Measurements from ENCODE around the gene HAGH.

Gene HAGH

DNA sequence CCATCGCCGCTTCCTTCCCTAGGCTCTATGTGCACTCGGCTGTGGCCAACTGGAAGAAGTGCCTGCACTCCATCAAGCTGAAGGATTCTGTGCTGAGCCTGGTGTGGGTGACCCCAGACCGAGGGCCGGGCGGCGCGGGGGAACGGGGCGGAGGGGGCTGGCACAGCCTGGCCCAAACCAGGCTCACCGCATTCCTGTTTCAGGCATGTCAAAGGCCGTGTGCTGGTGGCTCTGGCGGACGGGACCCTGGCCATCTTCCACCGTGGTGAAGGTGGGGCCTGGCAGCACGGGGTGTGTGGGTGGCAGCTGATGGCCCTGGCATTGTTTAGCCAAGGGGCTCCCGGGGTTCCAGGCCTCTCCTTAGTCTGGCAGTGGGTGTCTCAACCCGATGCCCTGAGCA lies 59.9 kb downstream of the HAGH start:
- DNase-seq (ENCODE audit: low read depth) = no peak
- TF ChIP-seq, protein P1, sequence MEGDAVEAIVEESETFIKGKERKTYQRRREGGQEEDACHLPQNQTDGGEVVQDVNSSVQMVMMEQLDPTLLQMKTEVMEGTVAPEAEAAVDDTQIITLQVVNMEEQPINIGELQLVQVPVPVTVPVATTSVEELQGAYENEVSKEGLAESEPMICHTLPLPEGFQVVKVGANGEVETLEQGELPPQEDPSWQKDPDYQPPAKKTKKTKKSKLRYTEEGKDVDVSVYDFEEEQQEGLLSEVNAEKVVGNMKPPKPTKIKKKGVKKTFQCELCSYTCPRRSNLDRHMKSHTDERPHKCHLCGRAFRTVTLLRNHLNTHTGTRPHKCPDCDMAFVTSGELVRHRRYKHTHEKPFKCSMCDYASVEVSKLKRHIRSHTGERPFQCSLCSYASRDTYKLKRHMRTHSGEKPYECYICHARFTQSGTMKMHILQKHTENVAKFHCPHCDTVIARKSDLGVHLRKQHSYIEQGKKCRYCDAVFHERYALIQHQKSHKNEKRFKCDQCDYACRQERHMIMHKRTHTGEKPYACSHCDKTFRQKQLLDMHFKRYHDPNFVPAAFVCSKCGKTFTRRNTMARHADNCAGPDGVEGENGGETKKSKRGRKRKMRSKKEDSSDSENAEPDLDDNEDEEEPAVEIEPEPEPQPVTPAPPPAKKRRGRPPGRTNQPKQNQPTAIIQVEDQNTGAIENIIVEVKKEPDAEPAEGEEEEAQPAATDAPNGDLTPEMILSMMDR (IDR thresholded peaks at IDR 0.05; ENCODE audit: low read depth, low read length, missing control alignments) = no peak
- no peak overlapping the region for H3K4me3 ChIP-seq (ENCODE audit: low read depth, low read length)

DNA sequence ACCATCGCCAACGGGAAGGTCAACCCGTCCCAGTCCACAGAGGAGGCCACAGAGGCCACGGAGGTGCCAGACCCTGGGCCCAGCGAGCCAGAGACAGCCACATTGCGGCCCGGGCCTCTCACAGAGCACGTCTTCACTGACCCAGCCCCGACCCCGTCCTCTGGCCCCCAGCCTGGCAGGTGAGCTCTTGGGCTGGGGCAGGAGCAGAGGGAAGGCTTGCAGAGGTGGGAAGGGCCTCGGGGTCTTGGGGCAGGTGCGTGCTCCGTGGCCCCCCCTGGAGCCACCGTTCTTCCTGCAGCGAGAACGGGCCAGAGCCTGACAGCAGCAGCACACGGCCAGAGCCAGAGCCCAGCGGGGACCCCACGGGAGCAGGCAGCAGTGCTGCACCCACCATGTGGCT lies 60.4 kb downstream of the HAGH start:
- TF ChIP-seq, protein P1 (IDR thresholded peaks at IDR 0.05; ENCODE audit: low read depth, low read length, missing control alignments) = no peak
- H3K4me3 ChIP-seq (ENCODE audit: low read depth, low read length) = no peak overlapping the region
- no peak for DNase-seq (ENCODE audit: low read depth)

DNA sequence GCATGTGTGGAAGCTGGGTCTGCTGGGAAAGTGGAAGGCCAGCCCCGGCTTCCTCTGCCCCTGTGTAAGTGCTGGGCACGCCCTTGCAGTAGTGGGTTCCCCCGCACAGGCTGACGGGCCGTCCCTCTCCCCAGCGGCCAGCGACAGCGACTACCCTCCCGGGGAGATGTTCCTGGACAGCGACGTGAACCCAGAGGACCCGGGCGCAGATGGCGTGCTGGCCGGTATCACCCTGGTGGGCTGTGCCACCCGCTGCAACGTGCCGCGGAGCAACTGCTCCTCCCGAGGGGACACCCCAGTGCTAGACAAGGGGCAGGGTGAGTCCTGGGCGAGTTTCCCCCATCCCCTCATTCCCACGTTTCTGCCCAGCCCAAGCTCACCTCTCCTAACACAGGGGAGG lies 60.8 kb downstream of the HAGH start:
- no peak overlapping the region for H3K4me3 ChIP-seq (ENCODE audit: low read depth, low read length)
- DNase-seq (ENCODE audit: low read depth) = no peak
- TF ChIP-seq, protein P1 (IDR thresholded peaks at IDR 0.05; ENCODE audit: low read depth, low read length, missing control alignments) = no peak

DNA sequence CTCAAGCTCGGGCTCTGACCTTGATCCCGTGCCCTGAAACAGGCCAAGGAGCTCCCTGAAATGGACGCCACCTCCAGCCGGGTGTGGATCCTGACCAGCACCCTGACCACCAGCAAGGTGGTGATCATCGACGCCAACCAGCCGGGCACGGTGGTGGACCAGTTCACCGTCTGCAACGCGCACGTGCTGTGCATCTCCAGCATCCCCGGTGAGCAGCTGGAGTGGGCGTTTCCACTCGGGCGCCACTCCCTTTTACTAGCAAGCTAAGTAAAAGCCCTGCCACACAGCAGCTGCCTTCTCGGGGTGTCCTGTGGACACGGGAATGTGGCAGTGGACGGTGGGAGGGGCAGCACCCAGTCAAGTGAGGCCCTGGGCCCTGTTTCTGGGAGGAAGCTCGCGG lies 61.7 kb downstream of the HAGH start:
- TF ChIP-seq, protein P1 (IDR thresholded peaks at IDR 0.05; ENCODE audit: low read depth, low read length, missing control alignments) = no peak
- DNase-seq (ENCODE audit: low read depth) = no peak
- no peak overlapping the region for H3K4me3 ChIP-seq (ENCODE audit: low read depth, low read length)

DNA sequence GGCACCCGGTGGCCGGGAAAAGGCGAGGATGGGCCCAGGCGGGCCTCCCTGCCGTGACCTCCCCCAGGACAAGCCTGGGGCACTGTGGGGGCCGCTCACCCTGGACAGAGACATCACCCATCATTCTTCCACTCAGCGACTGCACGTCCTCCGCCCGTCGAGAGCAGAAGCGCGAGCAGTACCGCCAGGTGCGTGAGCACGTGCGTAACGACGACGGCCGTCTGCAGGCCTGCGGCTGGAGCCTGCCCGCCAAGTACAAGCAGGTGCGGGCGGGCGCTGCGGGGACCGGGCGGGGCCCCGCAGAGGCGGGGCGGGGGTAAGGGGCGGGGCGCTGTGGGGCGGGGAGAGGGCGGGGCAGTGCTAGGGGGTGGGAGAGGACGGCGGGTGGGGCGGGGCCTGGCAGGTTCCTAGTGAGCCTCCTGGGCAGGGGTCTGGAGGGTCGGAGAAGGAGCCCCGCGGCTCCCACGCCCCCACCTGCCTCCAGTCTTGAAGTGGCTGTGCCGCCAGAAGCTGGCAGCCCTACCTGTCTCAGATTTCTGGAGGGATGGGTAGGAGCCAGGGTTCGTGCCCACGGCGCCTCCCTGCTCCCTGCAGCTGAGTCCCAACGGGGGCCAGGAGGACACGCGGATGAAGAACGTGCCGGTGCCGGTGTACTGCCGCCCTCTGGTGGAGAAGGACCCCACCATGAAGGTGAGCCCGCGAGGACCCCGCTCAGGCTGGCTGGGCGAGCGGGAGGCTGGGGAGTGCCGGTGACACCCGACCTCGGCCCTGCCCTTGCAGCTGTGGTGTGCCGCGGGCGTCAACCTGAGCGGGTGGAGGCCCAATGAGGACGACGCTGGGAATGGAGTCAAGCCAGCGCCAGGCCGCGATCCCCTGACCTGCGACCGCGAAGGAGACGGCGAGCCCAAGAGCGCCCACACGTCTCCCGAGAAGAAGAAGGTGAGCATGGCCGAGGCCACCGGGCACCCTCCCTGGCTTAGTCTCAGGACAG lies 62.8 kb downstream of the HAGH start:
- no peak overlapping the region for H3K4me3 ChIP-seq (ENCODE audit: low read depth, low read length)
- no peak for DNase-seq (ENCODE audit: low read depth)
- TF ChIP-seq, protein P1 (IDR thresholded peaks at IDR 0.05; ENCODE audit: low read depth, low read length, missing control alignments) = peak; percentile 10

DNA sequence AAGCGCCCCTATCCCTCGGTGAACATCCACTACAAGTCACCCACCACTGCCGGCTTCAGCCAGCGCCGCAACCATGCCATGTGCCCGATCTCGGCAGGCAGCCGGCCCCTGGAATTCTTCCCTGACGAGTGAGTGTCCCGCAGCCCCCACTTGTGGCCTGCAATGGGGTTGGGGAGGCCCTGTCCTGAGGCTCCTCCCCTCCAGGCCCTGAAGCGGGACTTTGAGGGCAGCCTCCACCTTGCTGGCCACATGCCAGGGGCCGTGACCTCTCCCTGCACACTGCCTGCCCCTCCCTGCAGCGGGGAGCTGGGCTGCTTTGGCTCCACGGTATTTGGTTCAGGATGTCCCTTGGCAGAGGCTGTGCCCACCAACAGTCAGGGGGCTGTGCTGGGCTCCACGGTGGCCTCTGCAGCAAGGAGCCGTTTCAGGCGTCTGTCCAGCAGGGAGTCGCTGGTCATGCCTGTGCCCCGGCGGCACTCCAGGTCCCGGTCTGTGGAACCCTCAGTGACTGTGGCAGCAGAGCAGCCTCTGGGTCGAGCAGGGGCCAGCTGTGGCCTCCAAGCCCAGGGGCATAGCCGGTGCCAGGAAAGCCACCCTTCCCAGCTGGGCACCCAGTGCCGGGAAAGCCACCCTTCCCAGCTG lies 63.6 kb downstream of the HAGH start:
- TF ChIP-seq, protein P1 (IDR thresholded peaks at IDR 0.05; ENCODE audit: low read depth, low read length, missing control alignments) = no peak
- no peak overlapping the region for H3K4me3 ChIP-seq (ENCODE audit: low read depth, low read length)
- no peak for DNase-seq (ENCODE audit: low read depth)
